Motor neuron (in vitro differentiated cells): Measurements from ENCODE around the gene GRK2. TPM values are rescaled to one million over a fixed set of nuclear protein-coding genes. Genes with fewer than 3 reads are reported as not detected.

Experiments
- ATAC-seq, 8 experiments: fragments of 200-7000 bp; cut with Tn5 transposase; replicated peaks in 6 of 8; 2 replicates each; pipeline ENCODE4 v1.8.0; 2021; ENCODE audit warnings: mild to moderate bottlenecking in 8 of 8, moderate library complexity in 8 of 8
- H3K27ac ChIP-seq, 2 donors: fragments of 250-450 bp; sonication (Bioruptor Pico); 2 replicates each; pipeline ENCODE4 v1.9.0; 2021; ENCODE audit warnings: antibody characterized with exemption in 2 of 2, mild to moderate bottlenecking in 2 of 2, moderate library complexity in 1 of 2
- H3K4me1 ChIP-seq, 2 donors: fragments of 250-450 bp; sonication (Bioruptor Pico); replicated peaks in 1 of 2; 2 replicates each; pipeline ENCODE4 v1.6.1; 2021; ENCODE audit warnings: antibody characterized with exemption in 2 of 2, mild to moderate bottlenecking in 2 of 2, moderate library complexity in 1 of 2
- H3K4me3 ChIP-seq, 5 donors: fragments of 250-450 bp; sonication (Bioruptor Pico); 2 replicates each; pipeline ENCODE4 v1.9.0; 2021; ENCODE audit warnings: antibody characterized with exemption in 5 of 5, mild to moderate bottlenecking in 5 of 5, moderate library complexity in 4 of 5
- WGBS, 10 experiments: fragments of 450-650 bp; shearing (Covaris generic); methylation state at CpG; one replicate each; pipeline ENCODE4 v1.0.0; 2022; 5-methylcytosine and 5-hydroxymethylcytosine counted together
- in situ Hi-C, 9 experiments: fragments of 400-800 bp; cut with MboI; loops; one replicate each; pipeline ENCODE4 v1.15.0; 2021; ENCODE audit warnings: low sequenced_read_pairs in 9 of 9, low pct_unique_long_range_greater_than_20kb in 2 of 9; ENCODE audit not compliant: unreplicated experiment in 9 of 9
- total RNA-seq, 8 experiments: library from RNA; unstranded; fragments of 300-600 nt; gene quantifications; 2 replicates each; pipeline versions ENCODE4 v1.2.3 to v1.2.4, GENCODE V29; 2022

The GRK2 gene
- total RNA-seq, 8 experiments from 2014 or later: 13.8 to 40.5 (median 32.6) TPM

DNA sequence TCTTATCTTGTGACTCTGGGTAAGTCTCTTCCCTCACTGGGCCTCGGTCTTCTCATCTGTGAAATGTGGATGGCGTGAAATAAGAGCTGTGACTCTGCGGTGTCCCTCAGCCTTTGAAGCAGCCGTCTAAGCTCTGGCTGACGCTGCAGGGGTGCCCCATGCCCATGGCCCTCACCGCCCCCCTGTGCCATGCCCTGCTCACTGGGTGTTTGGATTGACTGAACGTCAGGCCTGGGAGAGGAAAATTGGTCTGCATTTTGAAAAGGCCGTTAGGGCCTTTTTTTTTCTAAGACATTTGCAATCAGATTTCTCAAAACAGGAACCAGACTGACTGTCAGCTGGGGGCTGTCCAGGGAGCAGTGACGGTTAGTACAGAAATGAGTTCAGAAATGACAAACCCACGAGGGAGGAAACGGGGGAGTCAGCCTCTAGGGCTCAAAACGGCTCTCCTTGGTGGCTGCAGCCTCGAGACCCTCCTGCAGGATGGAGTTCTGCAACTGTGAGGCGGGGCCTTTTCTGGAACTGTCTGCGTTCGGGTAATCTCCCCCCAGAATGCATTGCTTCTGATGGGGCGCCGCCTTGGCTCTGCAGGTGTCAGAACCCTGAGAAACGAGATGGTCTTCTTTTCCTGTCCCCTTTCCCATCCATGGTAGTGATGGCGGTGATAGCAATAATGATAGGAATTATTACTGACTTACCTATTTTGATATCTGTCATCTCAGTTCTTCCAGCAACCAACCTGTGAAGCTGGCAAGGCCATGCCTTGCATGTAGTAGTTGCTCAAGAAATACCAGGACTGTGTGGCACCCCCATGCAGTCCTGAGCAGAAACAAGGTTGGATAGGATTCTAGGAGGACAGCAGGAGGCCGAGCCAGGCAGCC is 2.0 kb downstream of the GRK2 start:
- Histone ChIP-seq H3K4me3 (peak overlapping the region in 1 of 5 donors; percentile 6), H3K4me1 (peaks cover 27 to 28% of the 10 kb centered on the region in 2 donors), H3K27ac (no peak overlapping the region)
- in situ Hi-C loops: loop anchor here in 1 of 9 experiments (10.0 kb wide), 1 partner anchor 46 kb away; no protein-coding TSS in a partner anchor
- WGBS, 10 experiments: 73 to 96% (median 89%) methylated on average over 1 to 9 of the region's 21 CpGs; no CpG with 5 or more reads in 2 of the 10 experiments
- ATAC-seq: no peak

DNA sequence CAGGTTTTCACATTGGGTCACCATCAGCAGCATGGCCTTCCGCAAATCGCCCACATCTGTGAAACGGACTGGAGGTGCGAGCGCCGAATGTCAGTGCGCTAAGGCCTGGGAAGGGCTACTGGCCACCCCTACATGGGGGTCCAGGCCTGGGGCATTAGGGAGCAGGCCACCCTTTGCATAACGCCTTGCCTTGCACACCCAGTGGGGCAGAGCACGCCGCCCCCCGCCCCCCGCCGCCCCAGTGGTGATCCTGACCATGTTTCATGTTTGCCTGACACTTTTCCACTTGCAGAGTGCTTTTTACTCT is 2.6 kb downstream of the GRK2 start:
- H3K27ac ChIP-seq: no peak overlapping the region
- no peak for ATAC-seq
- H3K4me1 ChIP-seq: peaks cover 27 to 28% of the 10 kb centered on the region in 2 donors
- no peak overlapping the region for H3K4me3 ChIP-seq
- WGBS, 10 experiments: 100% methylated on average over 2 of the region's 13 CpGs; no CpG with 5 or more reads in 8 of the 10 experiments
- in situ Hi-C loops: loop anchor here in 1 of 9 experiments (10.0 kb wide), 1 partner anchor 46 kb away; no protein-coding TSS in a partner anchor

DNA sequence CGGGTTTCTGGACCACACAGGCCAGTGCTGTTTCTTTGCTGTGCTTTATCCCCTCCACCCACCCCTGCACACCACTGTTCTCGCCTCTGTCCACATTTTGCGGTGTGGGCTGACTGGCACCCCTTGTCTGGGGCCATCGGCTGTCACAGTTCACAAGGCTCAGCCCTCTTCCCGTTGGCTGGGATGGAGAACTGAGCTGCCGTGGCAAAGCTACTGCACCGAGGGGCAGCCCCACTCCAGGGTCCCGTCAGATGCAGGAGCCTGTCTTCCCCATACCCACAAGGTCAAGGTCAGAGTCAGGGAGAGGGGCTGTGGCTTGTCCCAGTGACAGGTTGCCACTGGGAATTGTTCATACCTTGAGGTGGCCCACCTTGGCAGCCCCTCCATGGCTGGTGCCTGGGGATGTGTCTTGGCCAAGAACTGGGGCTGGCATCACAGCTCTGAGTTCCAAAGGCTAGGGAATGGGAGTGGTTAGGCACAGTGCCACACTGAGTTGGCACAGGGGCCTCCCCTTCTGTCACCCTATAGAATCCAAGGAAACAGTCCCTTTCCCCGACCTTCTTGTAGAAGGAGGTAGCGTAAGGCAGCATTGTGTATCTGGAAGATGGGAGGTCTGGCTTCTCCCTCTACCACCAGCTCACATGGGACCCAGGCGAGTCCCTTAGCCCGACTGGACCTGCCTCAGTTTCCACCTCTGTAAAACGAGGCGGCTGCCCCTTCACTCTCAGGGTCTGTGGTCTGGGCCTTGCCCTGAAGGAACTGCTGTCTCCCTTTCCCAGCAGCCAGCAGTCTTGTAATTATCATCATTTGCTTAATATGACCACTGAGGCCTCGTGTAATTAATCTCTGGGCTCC is 3.4 kb downstream of the GRK2 start:
- H3K4me3 ChIP-seq: peak overlapping the region in 2 of 5 donors; percentile 2 to 13
- H3K4me1 ChIP-seq: peaks cover 27 to 28% of the 10 kb centered on the region in 2 donors
- in situ Hi-C loops: loop anchor here in 1 of 9 experiments (10.0 kb wide), 1 partner anchor 45 kb away; no protein-coding TSS in a partner anchor
- no peak for ATAC-seq
- H3K27ac ChIP-seq: no peak overlapping the region
- 30 to 80% (median 46%) methylated on average over 1 to 9 of the region's 15 CpGs; no CpG with 5 or more reads in 3 of the 10 experiments for WGBS, 10 experiments

DNA sequence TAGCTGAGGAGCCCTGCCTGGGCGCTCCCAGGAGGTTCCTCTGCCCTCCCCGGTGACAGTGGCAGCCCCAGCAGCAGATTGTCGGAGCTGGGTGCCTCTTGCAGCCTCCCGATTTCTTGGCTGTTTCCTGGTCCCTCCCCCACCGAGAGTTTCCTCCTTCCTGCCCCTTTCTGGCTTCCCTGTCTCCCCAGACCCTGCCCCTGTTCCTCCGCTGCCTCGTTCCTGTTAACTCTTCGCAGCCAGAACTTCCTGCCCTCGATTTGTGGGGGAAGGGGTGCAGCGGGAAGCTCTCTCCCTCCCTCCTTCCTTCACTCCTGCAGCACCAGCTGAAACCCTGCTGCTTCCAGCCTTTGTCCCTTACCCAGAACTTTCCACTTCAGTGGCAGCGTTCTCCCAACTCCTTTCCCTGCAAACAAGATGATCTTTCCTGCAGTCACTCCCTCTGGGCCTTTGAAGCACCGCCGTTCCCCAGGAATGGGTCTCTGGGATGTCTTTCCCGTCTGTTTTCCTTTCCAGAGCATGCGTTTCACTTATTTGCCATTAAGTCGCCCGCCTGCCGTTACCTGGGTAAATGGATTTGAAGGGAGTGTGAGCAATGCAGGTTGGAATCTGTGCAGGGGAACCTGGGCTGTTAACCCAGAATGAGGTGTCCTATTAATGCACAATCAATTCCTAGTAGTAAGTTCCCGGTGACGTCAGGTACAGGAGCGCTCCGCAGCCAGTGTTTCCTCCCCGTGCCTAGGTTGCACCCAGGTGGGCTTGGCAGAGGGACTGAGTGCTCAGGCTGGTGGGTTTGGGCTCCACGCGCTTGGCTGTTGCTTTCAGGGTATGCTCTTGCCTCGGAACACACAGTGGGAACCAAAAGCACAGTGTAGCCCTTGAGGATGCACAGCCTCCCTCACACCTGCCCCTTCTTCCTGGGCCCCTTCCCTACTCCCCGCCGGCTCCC is 4.3 kb downstream of the GRK2 start:
- 20 to 90% (median 61%) methylated on average over 2 to 9 of the region's 28 CpGs; no CpG with 5 or more reads in 4 of the 10 experiments for whole genome bisulfite sequencing, 10 experiments
- Histone ChIP-seq H3K4me3 (peak overlapping the region in 2 of 5 donors; percentile 2 to 13), H3K27ac (no peak overlapping the region), H3K4me1 (peaks cover 27 to 28% of the 10 kb centered on the region in 2 donors)
- ATAC-seq: peak in 4 of 8 experiments; percentile 13 to 24 (median 16)
- in situ Hi-C loops: no loop called here

DNA sequence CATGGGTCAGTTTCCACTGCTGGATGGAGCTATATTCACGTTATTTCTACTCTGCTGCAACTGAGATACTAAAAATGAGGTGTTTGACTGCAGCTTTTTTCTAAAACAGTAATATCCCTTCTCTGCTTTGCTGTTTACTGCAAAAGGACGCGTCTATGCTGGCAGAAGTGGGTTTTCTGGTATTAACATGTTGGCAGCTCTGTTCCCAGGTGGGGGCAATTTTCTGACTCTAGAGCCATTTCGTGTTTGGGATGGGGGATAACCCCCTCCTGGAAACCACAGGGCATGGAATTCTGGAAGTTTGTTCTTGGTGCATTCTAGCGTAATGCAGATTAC is 4.9 kb downstream of the GRK2 start:
- H3K27ac ChIP-seq: no peak overlapping the region
- 40 to 100% (median 97%) methylated on average over 1 to 5 of the region's 5 CpGs; no CpG with 5 or more reads in 3 of the 10 experiments for WGBS, 10 experiments
- no peak overlapping the region for H3K4me3 ChIP-seq
- peaks cover 25 to 28% of the 10 kb centered on the region in 2 donors for H3K4me1 ChIP-seq
- no peak for ATAC-seq
- in situ Hi-C loops: no loop called here

DNA sequence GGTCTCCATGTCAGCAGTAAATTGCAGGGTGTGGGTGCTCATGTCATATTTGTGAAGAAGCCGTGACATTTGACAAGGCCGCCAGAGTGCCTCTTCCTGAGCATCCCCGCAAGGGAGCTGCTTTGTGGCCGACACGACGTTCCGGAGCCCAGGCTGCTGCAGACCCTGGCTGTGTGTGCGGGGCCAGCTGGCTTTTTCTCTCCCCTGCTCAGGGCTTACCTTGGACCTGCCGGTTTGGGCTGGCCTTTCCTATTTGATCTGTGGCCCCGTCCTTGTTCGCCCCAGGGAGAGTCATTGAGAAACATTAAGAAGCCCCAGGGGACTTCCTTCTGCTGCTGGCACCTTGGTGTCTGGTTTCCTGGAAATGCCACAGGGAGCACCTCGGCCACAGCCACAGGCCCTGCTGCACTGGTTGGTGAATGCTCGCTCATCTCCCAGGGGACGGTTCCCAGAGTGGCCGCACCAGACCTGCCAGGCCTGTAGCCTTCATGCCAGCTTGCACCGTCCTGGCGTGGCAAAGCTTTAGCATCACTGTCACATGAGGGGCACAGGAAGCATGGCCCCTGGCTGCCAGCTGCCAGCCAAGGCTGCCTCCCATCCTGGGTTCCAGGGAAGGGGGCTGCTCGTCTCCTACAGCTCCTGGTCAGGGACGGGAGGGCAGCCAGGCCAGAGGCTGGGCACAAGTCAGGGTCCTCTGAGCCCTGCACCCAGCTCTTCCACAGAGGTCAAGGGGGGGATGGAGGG is 5.4 kb downstream of the GRK2 start:
- Histone ChIP-seq H3K4me1 (peaks cover 26 to 31% of the 10 kb centered on the region in 2 donors), H3K4me3 (no peak overlapping the region)
- ATAC-seq: peak in 1 of 8 experiments; percentile 39

DNA sequence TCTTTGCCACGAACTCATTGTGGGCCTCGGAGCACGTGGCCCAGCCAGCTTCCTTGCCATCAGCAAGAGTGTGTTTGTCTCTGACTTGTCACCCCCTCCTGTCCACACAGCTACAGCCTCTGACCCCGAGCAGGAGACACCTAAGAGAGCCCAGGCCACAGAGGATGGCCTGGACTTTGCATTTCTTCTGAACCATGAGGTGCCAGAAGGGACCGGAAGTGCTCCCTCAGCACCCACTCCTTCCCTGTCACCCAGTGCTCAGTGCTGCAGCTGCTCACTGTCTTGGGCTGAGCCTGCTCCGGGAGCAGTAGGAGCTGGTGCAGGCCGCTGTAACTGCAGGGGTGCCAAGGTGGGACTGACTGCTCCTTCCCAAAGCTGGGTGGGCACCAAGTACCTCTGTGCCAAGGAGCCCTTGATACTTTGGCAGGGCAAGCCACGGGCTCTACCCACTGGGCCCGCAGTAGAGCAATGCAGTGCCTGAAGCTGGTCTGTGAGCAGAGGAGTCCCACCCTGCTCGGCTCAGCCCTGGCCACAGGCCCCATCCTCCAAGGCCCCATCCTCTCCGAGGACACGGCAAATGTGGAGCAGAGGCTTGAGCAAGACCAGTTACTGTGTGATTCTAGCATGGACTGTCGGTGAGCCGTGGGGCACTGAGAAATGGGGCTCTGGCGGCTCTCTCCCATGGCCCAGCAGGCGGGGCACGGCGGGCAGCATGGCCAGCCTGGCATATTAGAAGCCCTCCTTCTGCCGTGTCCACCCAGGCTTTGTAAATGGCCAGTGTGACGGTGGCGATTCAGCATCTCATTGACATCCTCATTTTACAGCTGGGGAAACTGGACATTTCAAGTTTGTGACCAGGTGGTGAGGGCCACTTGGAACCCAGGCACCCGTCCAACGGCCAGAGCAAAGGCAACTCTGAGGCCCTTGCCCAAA is 6.3 kb downstream of the GRK2 start:
- Histone ChIP-seq H3K27ac (no peak overlapping the region), H3K4me1 (peaks cover 31 to 37% of the 10 kb centered on the region in 2 donors)
- no peak for ATAC-seq

More for the DNA sequence above, 5.4 kb downstream of the GRK2 start:
- H3K27ac ChIP-seq: no peak overlapping the region
- in situ Hi-C loops: no loop called here
- whole genome bisulfite sequencing, 10 experiments: 57 to 100% (median 83%) methylated on average over 2 to 6 of the region's 19 CpGs; no CpG with 5 or more reads in 4 of the 10 experiments

DNA sequence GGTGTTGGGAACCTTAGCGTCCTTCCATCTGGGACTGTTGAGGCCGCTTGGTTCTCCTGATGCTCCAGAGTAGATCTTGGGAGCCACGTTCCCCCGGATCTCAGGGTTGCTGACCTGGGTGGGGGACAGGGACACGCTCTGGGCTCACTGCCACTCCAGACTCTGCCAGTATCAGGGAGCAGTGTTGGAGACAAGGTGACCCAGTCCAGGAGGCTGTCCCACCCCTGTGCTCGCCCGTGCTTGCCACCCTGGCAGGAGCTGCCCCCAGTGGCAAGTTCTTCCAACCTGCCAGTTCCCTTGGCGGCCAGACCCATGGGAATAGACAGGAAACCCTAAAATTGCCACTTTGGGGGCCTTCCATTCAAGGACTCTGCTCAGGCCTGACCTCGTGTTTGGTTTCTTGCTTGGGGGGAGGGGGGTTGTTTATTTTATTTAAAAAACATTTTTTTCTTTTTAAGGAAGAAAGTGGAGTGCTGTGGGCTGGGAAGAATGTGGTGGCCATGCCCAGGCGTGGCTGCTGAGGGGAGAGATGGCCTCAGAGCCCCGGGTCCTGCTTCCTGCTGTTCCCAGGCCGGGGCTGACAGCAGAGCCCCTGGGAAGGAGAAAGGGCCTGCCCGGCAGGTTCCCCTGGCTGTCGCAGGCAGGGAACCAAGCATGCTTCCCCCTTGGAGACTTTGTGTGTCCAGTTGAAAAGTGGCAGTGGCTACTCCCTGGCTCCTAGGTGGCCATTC is 7.2 kb downstream of the GRK2 start:
- Histone ChIP-seq H3K4me1 (peaks cover 29 to 39% of the 10 kb centered on the region in 2 donors), H3K4me3 (no peak overlapping the region), H3K27ac (no peak overlapping the region)
- ATAC-seq: no peak
- WGBS, 10 experiments: 20 to 100% (median 75%) methylated on average over 1 to 9 of the region's 14 CpGs; no CpG with 5 or more reads in 3 of the 10 experiments
- in situ Hi-C loops: no loop called here

More for the DNA sequence above, 6.3 kb downstream of the GRK2 start:
- in situ Hi-C loops: no loop called here
- WGBS, 10 experiments: 93 to 94% (median 94%) methylated on average over 3 to 6 of the region's 23 CpGs; no CpG with 5 or more reads in 7 of the 10 experiments
- H3K4me3 ChIP-seq: no peak overlapping the region

DNA sequence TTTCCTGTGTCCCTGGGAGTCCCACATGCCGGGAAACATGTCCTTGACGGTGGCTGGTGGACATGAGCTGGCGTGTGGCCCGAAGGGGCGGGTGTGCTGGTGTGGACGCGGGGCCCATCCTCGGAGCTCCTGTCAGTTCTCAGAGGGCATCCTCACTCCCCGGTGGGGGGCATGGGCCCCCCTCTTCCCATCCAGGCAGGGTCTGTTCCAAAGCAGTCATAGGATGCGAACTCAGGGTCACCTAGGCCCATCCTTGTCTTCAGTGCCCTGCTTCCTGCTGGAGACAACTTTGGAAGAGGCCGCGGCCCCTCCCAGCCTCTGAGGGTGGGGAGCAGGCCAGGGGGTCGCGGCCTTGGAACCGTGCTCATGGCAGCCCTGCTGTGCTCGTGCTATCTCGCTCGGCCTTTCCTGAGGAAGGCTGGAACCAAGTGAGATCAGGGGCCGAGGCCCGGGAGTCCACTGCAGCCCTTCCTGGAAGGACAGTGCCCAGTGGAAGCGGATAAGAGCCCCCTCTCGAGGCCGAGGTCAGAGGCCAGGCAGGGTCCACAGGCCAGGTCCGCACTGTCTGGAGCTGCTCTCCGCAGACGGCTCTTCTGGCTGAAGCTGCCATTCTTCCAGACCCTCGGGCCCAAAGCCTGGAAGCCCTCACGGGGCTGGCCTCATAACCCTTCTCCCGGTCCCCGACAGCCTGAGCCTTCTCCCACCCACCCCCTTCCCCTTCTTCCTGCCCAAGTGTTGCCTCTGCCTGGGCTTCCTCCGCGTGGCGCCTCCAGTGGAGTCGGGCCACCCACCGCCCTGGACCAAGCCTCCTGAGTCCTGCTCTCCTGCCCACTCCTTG is 8.7 kb downstream of the GRK2 start:
- no peak overlapping the region for H3K4me3 ChIP-seq
- H3K27ac ChIP-seq: no peak overlapping the region
- in situ Hi-C loops: no loop called here
- peaks cover 20 to 25% of the 10 kb centered on the region in 2 donors for H3K4me1 ChIP-seq
- 74 to 100% (median 85%) methylated on average over 1 to 7 of the region's 35 CpGs; no CpG with 5 or more reads in 4 of the 10 experiments for WGBS, 10 experiments
- ATAC-seq: no peak
